CD4-positive, alpha-beta T cell treated with Interleukin-1 beta for 1 hour (primary cell): ENCODE measurements around the gene PICK1.

Experiments used
- DNase-seq, 2 donors: peaks; one replicate each; pipeline ENCODE4 v3.0.0-alpha.2; 2020 to 2022

Gene PICK1

GRCh38 chr22:38051261-38051660 lies 5.9 kb upstream of the PICK1 start:
- no peak for DNase-seq

- peak; percentile 78 to 83 for DNase-seq
Observed at GRCh38 chr22:38051900-38052862, 5.0 kb upstream of the PICK1 start.

GRCh38 chr22:38062791-38063190 lies 5.6 kb downstream of the PICK1 start:
- DNase-seq: peak in 1 of 2 donors; percentile 19

GRCh38 chr22:38065539-38065938 lies 8.3 kb downstream of the PICK1 start:
- DNase-seq: no peak

- DNase-seq: no peak
Observed at GRCh38 chr22:38066381-38067027, 9.3 kb downstream of the PICK1 start.

- no peak for DNase-seq
Observed at GRCh38 chr22:38067028-38067415, 9.8 kb downstream of the PICK1 start.

GRCh38 chr22:38067761-38068360 lies 10.7 kb downstream of the PICK1 start:
- DNase-seq: no peak

- DNase-seq: no peak
Observed at GRCh38 chr22:38068641-38069371, 11.6 kb downstream of the PICK1 start.

- no peak for DNase-seq
Observed at GRCh38 chr22:38069372-38070249, 12.4 kb downstream of the PICK1 start.

GRCh38 chr22:38070250-38070921 lies 13.2 kb downstream of the PICK1 start:
- no peak for DNase-seq

- DNase-seq: no peak
Observed at GRCh38 chr22:38071421-38072321, 14.5 kb downstream of the PICK1 start.

GRCh38 chr22:38072322-38073149 lies 15.3 kb downstream of the PICK1 start:
- DNase-seq: no peak

- DNase-seq: no peak
Observed at GRCh38 chr22:38073150-38074130, 16.2 kb downstream of the PICK1 start.

- DNase-seq: no peak
Observed at GRCh38 chr22:38074181-38075104, 17.2 kb downstream of the PICK1 start.

GRCh38 chr22:38075105-38075825 lies 18.1 kb downstream of the PICK1 start:
- no peak for DNase-seq

- no peak for DNase-seq
Observed at GRCh38 chr22:38075961-38076360, 18.8 kb downstream of the PICK1 start.
